Left hindlimb (tissue), 1 donor: ENCODE results near the gene CAMTA1.

Experiments used
- DNase-seq: peaks from one replicate; pipeline ENCODE4 v3.0.0-alpha.2; 2018

Gene CAMTA1

DNA sequence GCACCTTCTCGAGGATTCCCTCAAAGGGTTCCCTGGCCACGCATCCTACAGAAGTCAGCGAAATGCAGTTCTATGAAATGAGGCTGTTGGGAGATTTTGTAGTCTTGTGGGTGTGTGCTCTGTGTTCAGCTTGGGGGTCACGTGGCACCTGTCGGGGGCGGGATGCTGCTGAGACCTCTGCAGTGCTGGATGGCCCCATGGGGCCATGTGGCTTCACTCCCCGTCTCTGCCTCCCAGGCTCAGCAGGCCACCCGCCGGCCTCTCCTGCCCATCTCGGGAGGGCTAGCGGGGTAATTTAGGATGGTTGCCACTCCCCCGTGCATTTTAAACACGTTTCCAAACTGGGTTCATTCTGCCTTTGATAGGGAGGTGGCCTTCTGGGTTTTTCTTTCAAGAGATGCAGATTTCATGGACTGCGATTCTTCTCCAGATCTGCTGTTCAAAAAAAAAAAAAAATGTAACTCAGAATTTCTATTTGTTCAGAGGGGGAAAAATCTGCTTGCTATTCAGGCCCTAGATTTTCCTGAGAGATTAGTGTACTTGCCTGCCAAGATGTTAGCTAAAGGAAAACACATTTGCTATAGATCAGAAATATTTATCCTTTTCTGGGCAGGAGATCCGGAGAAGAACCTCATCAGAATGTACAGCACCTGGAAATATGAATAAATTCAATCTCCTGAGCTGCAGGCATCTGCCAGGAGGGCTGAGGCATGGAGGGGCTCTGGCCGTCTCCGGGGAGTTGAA, 708.6 kb downstream of the CAMTA1 start:
- no peak for DNase-seq

DNA sequence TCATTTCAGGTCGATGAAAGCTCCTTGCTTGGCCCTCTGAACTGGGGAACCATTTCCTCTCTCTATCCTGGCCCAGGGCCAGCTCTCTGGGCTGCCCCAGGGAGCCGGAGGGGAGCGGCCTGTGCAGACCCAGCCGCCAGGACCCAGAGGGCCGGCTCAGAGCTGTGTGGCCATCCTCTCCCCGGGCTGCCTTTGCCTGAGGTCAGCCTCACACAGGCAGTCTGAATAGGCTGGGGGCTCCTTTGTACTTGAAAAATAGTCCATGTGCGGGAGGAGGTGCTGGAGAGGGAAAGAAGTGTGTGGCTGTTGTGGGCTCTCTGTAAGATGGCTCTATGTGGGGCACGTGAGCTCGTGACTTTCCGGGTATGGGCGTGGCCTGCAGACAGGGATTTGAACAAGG, 710.7 kb downstream of the CAMTA1 start:
- no peak for DNase-seq

DNA sequence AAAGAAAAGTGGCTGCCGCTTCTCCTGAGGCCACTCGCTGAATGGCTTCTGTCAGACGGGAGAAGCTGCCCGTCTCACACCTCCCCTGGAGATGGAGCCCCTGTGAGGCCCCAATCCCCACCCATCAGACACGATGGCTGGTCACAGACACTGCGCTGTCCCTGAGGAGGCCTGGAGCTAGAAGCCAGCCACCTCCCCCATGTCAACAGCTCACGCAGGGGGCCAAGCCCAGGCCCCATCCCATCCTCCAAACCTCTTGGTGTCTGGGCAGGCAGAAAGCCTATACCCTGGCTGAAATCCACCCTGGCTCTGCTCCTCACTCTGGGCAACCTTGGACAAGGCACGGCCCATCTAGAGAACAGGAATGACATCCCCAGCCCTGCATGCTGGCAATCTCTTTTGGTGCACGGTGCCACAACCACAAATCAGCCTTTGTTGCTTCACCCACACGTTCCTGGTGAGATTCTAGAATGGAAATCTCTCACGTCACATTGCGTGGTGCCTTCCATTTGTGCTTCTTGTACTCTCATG, 711.9 kb downstream of the CAMTA1 start:
- no peak for DNase-seq

DNA sequence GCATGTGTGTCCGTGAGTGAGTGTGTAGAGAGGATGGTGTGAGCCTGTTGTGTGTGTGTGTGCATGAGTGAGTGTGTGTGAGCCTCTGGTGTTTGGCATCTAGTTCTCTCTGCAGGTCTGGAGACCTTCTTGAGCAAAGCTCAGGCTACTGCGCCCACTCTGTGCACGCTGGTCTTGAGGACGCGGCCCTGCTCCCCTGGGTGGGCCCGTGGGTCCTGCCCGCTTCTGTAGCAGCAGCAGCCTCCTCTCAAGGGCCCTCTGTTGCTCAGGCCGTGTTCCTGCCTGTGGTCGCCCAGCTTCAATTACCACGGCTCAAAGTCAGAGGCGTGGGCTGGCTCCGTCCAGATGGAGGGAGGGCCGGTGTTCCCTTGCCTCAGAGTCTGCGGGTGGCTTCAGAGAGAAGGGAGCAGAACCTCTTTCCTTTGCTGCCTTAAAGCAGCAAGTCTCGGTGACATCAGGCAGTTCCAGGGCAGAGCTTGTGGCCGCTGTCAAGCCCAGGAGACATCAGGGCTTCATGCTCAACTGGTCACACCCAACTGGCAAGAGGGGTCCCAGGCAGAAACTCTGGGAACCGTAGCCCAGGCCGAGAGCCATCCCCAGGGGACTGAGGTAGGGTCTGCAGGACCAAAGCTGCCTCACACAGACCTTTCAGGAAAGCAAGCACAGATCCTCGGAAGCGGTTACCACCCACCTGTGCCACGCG, 715.3 kb downstream of the CAMTA1 start:
- DNase-seq: no peak

DNA sequence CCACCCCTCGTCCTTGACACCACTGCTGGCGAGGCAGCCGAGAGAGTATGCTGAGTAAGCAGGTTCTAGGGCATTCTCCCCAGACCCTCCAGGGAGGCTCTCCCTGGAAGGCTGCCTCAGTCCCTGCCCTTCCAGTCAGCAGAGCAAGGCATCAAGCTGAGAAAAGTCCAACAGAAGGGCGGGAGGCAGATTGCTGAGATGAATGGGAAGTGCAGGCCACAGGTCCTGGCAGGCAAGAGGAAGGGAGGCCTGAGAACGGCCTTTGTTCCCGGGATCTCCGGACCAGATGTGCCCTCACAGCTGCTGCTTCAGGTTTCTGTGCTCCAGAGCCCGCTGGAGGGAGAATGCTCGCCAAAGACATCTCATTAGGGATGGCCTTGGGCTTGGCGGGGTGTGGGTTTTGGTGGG, 715.8 kb downstream of the CAMTA1 start:
- DNase-seq: peak; percentile 71

DNA sequence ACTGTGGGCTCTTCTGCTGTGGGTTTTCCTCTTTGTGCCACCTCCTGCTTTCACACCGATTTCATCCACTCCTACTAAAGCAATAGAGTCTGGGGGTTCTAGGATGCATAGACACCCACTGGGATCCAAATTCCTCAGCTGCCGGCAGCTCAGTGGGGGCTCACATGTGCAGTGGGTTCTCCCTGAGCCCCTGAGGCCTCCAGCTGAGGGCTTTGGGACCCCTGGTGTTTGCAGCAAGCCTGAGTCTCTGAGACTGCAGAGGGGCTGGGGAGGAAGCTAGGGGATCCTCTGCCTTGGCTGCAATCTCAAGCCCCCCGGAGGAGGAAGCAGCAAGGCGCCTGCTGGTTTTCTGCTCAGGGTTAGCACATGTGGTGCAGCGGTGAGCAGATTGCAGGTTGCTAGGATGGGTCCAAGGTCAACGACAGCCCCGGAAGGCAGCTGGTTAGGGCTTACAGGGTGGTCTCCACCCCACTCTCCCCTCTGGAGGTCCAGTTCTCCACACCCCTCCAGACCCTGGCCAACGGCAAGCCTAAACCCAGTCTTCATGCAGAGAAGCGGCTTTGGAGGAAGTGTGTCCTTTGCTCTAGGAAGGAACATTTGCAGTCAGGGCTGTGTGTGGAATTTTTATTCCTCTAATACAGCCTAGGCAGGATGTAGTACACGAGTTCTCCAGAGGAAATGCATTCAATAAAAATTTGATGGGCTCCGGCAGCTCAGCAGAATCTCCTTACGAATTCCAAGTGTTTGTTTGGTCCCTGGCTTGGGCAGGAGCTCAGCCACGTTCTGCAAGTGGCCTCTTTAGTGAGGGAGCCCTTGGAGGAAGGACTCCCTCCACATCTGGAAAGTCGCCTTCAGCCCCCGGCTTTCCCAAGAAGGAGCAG, 716.7 kb downstream of the CAMTA1 start:
- DNase-seq: no peak

DNA sequence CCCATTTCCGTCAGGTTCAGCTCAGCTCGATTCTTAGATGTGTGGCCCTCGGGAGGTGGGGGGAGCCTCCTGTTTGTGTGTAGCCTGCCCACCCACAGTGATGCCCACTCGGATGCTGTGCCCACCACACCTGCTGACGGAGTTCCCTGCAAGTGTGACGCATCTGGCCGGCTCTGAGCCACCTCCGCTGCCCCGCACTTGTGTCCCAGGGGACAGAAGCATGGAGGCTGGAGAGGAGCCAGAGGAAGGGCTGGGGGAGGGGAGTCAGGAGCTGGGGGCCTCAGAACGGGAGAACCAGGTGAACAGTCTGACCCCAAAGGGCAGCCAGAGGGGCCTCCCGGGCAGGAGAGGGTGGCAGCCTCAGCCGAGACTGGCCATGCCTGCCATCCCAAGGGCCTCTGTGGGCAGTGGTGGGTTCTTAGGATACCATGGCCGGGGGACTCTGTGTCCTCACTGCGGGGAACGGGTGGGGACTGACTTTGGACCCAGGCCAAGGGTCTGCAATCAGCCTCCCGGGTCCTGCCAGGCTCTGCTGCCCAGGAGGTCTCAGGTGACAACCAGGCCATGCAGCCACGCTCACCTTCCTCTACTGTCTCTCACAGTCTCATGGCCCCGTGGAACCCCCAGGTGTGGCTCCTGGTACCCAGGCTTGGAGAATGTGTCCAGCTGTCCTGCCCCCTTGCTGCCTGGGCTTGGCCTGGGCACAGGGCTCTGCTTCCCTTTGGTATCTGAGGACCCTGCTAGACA, 718.6 kb downstream of the CAMTA1 start:
- no peak for DNase-seq

GRCh38 chr1:7504438-7504720, 719.1 kb downstream of the CAMTA1 start:
- DNase-seq: no peak

DNA sequence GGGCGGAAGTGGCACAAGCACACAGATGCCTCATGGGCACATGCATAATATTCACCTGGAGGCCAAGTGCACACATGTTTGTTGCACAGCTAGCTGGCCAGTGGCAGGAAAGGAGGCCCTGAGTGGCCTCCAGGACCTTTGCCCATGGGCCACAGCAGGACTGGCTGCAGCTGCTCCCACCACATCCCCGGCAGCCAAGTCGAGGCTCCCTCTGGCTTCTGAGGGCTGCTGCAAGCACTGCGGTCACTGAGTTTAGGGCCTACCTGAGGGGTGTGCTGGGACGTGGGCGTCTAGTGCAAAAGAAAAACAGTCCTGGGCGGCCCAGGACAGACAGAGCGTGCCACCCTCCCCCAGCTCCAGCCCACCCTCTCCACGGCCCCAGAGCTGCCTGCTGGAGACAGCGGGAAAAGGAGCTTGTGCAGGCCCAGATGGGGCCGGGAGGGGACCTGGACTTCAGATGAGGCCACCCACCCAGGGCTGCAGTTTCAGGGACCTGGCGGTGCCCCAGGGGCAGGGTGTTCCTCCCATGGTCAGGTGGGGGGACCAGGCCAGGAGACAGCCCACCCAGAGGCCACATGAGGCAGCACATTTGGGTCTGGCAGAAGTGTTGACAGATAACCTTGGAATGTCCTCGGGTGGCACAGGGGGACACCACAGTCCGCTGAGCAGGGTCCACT, 720.0 kb downstream of the CAMTA1 start:
- no peak for DNase-seq

DNA sequence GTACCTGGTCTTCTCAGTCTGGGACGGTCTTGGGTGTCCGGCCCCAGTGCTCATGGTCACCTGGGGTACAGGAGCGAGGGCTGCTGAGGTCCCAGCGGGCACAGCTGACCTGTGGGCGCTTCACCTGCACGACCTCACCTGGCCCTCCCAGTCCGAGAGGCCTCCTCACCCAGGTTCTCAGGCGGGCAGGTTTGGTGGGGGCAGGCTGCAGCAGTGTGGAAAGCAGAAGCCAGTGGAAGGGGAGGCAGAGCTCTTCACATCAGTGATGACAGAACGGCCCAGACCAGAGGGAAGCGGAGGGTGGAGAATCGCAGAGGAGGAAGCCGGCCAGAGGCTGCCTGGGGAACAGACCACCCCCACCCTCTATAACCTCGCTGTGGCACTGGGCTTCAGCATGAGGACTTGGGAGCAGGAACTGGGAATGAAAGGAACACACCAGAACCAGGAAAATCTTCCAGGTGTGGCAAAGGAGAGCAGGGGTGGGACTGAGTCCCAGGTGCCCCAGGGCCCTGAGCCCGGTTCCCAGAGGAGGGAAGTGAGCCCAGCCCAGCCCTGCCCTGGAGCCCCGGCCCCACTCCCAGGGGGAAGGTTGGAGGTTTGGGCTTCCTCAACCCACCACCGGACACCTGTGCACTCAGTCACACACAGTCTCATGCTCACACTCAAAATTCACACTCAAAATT, 720.7 kb downstream of the CAMTA1 start:
- peak; percentile 16 for DNase-seq

DNA sequence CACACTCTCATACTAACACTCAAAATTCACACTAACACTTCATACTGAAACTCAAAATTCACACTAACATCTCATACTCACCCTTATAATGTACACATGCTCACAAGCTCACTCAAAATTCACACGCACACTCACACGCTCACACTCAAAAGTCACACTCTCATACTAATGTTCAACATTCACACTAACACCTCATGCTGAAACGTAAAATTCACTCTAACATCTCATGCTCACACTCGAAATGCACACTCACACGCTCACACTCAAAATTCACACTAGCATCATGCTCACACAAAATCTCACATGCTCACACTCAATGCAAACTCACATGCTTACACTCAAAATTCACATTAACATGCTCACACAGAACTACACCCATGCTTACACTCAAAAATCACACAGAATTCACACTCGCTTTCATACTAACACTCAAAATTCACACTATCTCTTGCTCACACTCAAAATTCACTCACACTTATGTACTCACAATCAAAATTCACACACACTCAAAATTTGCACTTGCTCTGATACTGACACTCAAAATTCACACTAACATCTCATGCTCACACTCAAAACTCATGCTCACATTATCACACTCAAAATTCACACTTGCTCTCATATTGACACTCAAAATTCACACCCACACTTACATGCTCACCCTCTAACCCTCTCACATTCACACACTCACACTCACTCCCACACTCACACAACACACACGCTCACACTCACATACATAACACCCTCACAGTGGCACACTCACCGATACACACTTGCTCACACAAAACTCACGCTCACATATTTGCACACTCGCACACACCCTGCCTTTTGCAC, 721.4 kb downstream of the CAMTA1 start:
- DNase-seq: no peak

GRCh38 chr1:7507285-7508019, 722.2 kb downstream of the CAMTA1 start:
- peak; percentile 17 for DNase-seq

DNA sequence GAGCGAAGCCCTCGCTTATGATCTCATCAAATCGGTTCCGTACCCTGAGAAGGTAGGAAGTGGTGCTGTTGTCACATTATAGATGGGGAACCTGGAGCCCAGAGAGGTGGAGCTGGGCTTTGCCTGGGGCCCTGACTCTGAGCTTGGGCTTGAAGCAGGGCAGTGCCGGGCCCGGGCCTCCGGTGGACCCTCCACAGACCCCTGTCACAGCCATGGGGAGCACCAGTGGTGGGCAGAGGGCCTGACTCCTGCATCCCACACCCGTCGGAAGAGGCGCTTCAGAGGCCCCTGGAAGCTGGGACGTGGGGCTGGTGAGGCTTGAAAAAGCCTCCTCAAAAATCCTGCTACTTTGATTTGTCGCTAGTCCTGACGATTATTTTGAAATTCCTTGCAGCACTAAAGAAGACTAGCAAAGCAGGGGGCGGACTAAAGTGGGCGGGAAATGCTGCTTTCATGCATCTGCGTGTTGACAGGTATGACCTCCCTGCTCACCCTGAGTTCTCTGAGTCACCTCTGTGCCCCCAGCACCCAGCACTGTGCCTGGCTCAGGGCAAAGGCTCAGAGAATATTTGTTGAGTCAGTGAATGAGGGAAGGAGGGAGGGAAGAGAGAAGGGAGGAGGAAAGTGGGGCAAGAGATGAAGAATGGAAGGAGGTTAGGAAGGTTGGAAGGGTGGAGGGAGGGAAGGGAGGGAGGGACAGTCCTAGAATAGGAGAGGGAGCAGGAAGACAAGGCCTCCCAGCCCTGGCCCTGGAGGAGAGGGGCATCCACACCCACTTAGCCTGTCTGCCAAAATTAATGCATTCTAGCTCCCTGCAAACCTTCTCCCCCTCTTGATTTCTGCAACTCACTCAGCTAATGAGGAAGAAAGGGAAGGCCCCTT, 723.0 kb downstream of the CAMTA1 start:
- peak; percentile 18 for DNase-seq

DNA sequence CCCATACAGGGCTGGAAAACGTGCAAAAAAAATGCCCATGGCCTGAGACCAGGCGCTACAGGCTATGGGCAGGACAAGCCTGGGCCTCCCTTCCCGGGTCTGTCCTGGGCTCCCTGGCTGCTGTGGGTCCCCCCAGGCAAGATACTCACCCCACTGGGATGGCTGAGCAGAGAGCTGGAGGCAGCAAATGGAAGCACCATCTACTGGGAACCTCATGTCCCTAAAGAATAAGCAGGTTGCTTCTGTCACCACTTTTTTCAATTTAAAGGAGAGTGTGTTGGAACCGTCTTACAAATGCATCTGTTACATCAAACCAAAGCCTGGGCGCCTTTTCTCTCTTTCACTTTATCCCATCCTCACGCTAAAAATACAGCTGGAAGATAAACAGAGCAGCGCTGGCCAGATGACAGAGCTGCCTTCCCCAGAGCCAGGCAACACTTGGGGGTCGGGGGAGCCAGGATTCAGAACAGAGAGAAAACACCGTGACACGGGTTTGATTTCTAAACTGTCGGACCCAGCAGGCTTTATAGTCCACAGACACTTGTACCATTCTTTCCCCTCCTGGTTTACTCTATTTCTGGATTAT, 723.8 kb downstream of the CAMTA1 start:
- DNase-seq: peak; percentile 23

- DNase-seq: peak; percentile 17
These were observed 724.3 kb downstream of the CAMTA1 start for GRCh38 chr1:7509598-7509997.

DNA sequence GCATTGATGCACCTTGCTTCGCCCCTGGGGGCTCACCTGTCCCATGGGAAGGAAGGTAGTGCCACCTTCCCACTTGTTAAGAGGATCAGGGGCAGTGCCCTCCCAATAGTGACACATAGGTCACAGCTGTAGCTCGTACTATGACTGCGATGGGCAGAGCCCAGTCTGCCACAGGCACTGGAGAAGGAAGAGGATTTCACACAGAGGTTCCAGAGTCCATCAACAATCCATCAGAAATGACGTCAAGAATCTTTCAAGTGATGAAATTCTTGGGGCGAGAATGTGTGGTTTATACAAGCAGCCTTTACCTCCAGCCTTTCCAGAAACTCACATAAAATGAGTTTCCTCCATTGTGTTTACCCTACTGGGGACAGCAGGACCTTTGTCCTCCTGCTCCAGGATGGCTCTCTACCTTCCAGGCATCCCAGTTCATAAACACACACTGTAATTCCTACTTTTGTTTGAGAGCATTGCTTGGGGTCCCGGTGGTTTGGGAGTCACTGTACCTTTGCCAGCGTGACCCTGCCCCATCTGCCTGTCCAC, 725.2 kb downstream of the CAMTA1 start:
- DNase-seq: no peak

DNA sequence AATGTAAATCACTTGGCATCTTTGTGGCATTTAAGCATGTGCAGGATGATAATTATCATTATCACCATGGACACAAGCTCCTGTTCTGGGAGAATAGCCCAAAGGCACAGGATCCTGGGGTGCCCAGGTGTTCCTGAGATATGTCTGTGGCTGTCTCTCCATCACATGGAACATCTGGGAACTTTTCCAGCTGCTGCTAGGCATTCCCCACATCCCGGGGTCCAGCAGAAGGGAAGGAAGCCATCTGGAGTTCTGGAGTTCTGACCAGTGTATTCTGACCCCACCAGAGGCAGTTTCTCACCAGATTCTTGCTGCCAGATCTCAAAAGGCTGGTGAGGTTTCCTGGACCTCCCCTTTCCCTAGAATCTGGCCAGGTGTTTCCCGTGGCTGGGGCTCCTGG, 726.1 kb downstream of the CAMTA1 start:
- DNase-seq: peak; percentile 6

DNA sequence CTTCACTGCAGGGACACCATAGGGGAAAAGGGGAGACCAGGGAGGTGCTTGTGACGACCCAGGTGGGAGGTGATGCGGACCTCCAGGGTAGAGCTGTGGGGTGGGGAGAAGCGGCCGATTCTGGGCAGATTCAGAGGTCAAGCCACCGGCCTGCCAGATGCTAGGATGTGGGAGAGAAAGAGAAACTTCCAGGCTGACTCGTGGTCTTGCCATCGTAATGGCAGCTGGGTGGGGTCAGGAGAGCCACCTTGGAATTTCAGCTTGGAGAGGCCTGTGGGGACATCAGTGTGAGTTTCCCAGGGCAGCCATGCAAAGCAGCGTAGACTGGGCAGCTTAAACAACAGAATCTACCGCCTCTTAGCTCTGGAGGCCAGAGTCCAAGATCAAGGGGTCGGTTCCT, 727.8 kb downstream of the CAMTA1 start:
- DNase-seq: peak; percentile 8
